Kidney (tissue), 14 donors: ENCODE results near the gene AIFM3. TPM values are rescaled to one million over a fixed set of nuclear protein-coding genes. Genes with fewer than 3 reads are reported as not detected.
A peak's percentile ranks its signal among the peaks of the same experiment; 100 is the strongest.

ENCODE experiments used
- DNase-seq, 5 donors: peaks; one replicate each; pipeline ENCODE4 v3.0.0-alpha.2; 2013 to 2020
- FAIRE-seq: peaks from 2 replicates; lab custom pipeline; 2012; peaks lifted over from hg19 to GRCh38; lab: Jason Lieb, UNC
- H3K27ac ChIP-seq, 2 donors: one replicate each; pipeline ENCODE4 v1.7.0; 2013; ENCODE audit warnings: low read depth in 2 of 2, low read length in 2 of 2, inconsistent platforms in 1 of 2
- H3K27me3 ChIP-seq: one replicate; pipeline ENCODE4 v1.7.1; 2013; ENCODE audit warnings: low read length, inconsistent platforms; ENCODE audit not compliant: control insufficient read depth, insufficient read depth
- H3K36me3 ChIP-seq, 3 donors: one replicate each; pipeline versions ENCODE4 v1.7.0 to v1.7.1; 2013; ENCODE audit warnings: low read length in 3 of 3, control low read depth in 1 of 3, inconsistent platforms in 1 of 3; ENCODE audit not compliant: insufficient read depth in 3 of 3, control insufficient read depth in 2 of 3
- H3K4me1 ChIP-seq, 3 donors: one replicate each; pipeline versions ENCODE4 v1.7.0 to v1.7.1; 2013; ENCODE audit warnings: low read length in 3 of 3, inconsistent platforms in 1 of 3, low read depth in 1 of 3; ENCODE audit not compliant: control insufficient read depth in 2 of 3, insufficient read depth in 2 of 3
- H3K4me3 ChIP-seq, 3 donors: one replicate each; pipeline versions ENCODE4 v1.7.0 to v1.8.1; 2013; ENCODE audit warnings: low read length in 3 of 3, control low read depth in 1 of 3, inconsistent platforms in 1 of 3
- H3K9ac ChIP-seq, 3 donors: one replicate each; pipeline versions ENCODE4 v1.7.0 to v1.7.1; 2013; ENCODE audit warnings: low read length in 3 of 3, control low read depth in 1 of 3, inconsistent platforms in 1 of 3
- H3K9me3 ChIP-seq, 3 donors: one replicate each; pipeline versions ENCODE4 v1.7.0 to v1.7.1; 2013; ENCODE audit warnings: low read length in 3 of 3, control low read depth in 1 of 3, inconsistent platforms in 1 of 3; ENCODE audit not compliant: control insufficient read depth in 2 of 3, insufficient read depth in 1 of 3
- CTCF ChIP-seq: IDR thresholded peaks from 3 replicates; pipeline ENCODE4 v1.5.1; 2012; ENCODE audit warnings: mild to moderate bottlenecking, moderate library complexity, borderline replicate concordance; ENCODE audit not compliant: insufficient read depth; ENCODE audit errors: extremely low read depth
- intact Hi-C: fragments of 100-400 bp; cut with DNase I; formaldehyde crosslinking; loops from one replicate; pipeline ENCODE4 v1.11.1; 2022
- polyA plus RNA-seq: library from polyadenylated mRNA; stranded (reverse); fragments of 350-450 nt; fragmentation: Illumina TruSeq; extraction: RNeasy Lipid Tissue Mini Kit (QIAGEN cat#74804); gene quantifications from one replicate; pipeline ENCODE4 v1.2.3, GENCODE V29; 2014; ENCODE audit warnings: low read depth, low replicate concordance; ENCODE audit not compliant: insufficient read depth
- total RNA-seq: library from RNA; stranded (reverse); fragmentation: NEBNext Ultra II Directional; extraction: Animal tissue kit (Norgen Biotek cat#: 25700); gene quantifications from one replicate; pipeline ENCODE4 v1.2.1, GENCODE V29; 2021
- donor health status: control.
- donor health status: control.
- donor health status: control.
- donor health status: control.
- donor health status: control.
- donor health status: DM: yes; HTN: yes; CAD: no.
- donor health status: Normal renal cell carcinoma (clear cell type).

Gene AIFM3
- total and polyA plus RNA-seq, 2 donors from 2014 or later: 3.1 to 4.4 TPM

GRCh38 chr22:21014726-21015465 is 47.8 kb downstream of the AIFM3 start, which contains the start of gene P2RX6:
P2RX6 (plus strand) TSS chr22:21015165; CDS start chr22:21015175, 10 bp downstream.
- no peak within 1 kb of the TSS for H3K9ac ChIP-seq
- peak within 1 kb of the TSS; percentile 38 to 44 (median 40) for H3K4me3 ChIP-seq
- peak within 1 kb of the TSS; percentile 32 to 37 for H3K27ac ChIP-seq
- H3K27me3 ChIP-seq: no peaks in the 10 kb centered on the region
- intact Hi-C loops: no loop called here
- H3K9me3 ChIP-seq: no peaks in the 10 kb centered on the region
- peak; percentile 80 to 89 (median 85) for DNase-seq
- FAIRE-seq: no peak
- H3K4me1 ChIP-seq: peaks cover 0 to 11% (median 5%) of the 10 kb centered on the region in 3 donors
- no peaks in the 10 kb centered on the region for H3K36me3 ChIP-seq
- no peak for TF ChIP-seq CTCF

GRCh38 chr22:21015466-21016006 is 48.5 kb downstream of the AIFM3 start:
- H3K4me3 ChIP-seq: no peak overlapping the region
- no peaks in the 10 kb centered on the region for H3K36me3 ChIP-seq
- TF ChIP-seq CTCF: no peak
- H3K9ac ChIP-seq: no peak overlapping the region
- DNase-seq: peak in 1 of 5 donors; percentile 25
- no peaks in the 10 kb centered on the region for H3K9me3 ChIP-seq
- H3K4me1 ChIP-seq: peaks cover 0 to 11% (median 5%) of the 10 kb centered on the region in 3 donors
- no peaks in the 10 kb centered on the region for H3K27me3 ChIP-seq
- H3K27ac ChIP-seq: peak overlapping the region; percentile 11 to 37
- intact Hi-C loops: no loop called here
- FAIRE-seq: no peak

- Histone ChIP-seq H3K4me3 (no peak overlapping the region), H3K36me3 (no peaks in the 10 kb centered on the region), H3K9me3 (no peaks in the 10 kb centered on the region), H3K27me3 (no peaks in the 10 kb centered on the region), H3K4me1 (peaks cover 0 to 11% (median 5%) of the 10 kb centered on the region in 3 donors), H3K9ac (no peak overlapping the region), H3K27ac (no peak overlapping the region)
- TF ChIP-seq CTCF: no peak
- intact Hi-C loops: no loop called here
- FAIRE-seq: no peak
- peak in 1 of 5 donors; percentile 21 for DNase-seq
Measured at GRCh38 chr22:21016644-21017420, 49.8 kb downstream of the AIFM3 start.
